Duodenal mucosa (tissue), 2 donors: ENCODE data around the gene DUOX1.

Experiments
- H3K27ac ChIP-seq: one replicate; pipeline ENCODE4 v1.7.0; 2013; ENCODE audit warnings: low read depth, low read length
- H3K27me3 ChIP-seq, 2 donors: one replicate each; pipeline ENCODE4 v1.7.0; 2013; ENCODE audit warnings: low read length in 2 of 2, control low read depth in 1 of 2; ENCODE audit not compliant: insufficient read depth in 2 of 2, control insufficient read depth in 1 of 2
- H3K36me3 ChIP-seq, 2 donors: one replicate each; pipeline ENCODE4 v1.7.0; 2013; ENCODE audit warnings: low read length in 2 of 2, control low read depth in 1 of 2; ENCODE audit not compliant: insufficient read depth in 2 of 2, control insufficient read depth in 1 of 2
- H3K4me1 ChIP-seq, 2 donors: one replicate each; pipeline ENCODE4 v1.7.0; 2013; ENCODE audit warnings: low read length in 2 of 2, control low read depth in 1 of 2; ENCODE audit not compliant: insufficient read depth in 2 of 2, control insufficient read depth in 1 of 2
- H3K4me3 ChIP-seq, 2 donors: one replicate each; pipeline ENCODE4 v1.7.0; 2013; ENCODE audit warnings: low read length in 2 of 2, low read depth in 1 of 2
- H3K9ac ChIP-seq, 2 donors: one replicate each; pipeline ENCODE4 v1.7.0; 2013; ENCODE audit warnings: low read length in 2 of 2, low read depth in 1 of 2
- H3K9me3 ChIP-seq, 2 donors: one replicate each; pipeline ENCODE4 v1.7.0; 2013; ENCODE audit warnings: low read length in 2 of 2, control low read depth in 1 of 2; ENCODE audit not compliant: control insufficient read depth in 1 of 2

The DUOX1 gene

DNA sequence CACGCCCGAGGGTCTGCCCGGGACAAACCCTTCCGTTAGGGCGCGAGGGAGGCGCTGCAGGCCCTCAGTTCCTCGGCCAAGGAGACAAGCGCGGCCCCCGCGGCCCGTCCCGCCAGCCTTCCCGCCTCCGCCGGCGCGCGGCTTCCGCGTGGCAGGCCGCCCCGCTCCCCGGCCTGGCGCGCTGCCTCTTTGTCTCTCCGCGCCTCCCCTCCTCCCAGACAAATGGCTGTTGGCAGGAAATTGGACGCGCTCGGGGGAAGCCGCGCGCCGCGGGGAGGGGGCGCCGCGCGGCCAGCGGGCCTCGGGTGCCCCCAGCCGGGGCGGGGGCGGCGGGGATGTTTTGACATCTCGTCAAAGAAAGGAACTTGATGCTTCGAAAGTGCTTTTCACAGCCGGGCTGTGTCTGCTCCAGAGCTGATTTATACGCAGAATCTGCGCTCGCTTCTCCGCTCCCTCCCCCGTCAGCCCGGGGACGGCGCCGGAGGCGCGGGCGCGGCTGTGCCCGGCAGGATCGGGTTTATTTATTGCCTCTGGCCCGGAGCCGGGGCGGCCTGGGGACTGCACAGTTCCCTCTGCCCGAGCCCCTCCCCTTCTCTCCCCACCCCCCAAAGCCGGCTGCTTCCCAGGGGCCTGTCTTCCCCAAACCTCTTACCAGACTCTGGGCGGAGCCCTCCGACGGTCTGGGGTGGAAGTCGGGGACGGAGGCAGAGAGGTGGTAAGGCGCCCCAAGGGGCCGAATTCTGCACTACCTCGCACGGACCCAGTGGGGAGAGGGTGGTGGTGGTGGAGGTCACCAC is 37.2 kb downstream of the DUOX1 start:
- H3K27ac ChIP-seq = peak overlapping the region; percentile 79
- peak overlapping the region; percentile 60 to 75 for H3K9ac ChIP-seq
- H3K9me3 ChIP-seq = no peaks in the 10 kb centered on the region
- peaks cover 13 to 19% of the 10 kb centered on the region in 2 donors for H3K4me1 ChIP-seq
- peak overlapping the region; percentile 65 to 67 for H3K4me3 ChIP-seq
- H3K36me3 ChIP-seq = peaks cover 0 to 5% of the 10 kb centered on the region in 2 donors
- no peaks in the 10 kb centered on the region for H3K27me3 ChIP-seq

DNA sequence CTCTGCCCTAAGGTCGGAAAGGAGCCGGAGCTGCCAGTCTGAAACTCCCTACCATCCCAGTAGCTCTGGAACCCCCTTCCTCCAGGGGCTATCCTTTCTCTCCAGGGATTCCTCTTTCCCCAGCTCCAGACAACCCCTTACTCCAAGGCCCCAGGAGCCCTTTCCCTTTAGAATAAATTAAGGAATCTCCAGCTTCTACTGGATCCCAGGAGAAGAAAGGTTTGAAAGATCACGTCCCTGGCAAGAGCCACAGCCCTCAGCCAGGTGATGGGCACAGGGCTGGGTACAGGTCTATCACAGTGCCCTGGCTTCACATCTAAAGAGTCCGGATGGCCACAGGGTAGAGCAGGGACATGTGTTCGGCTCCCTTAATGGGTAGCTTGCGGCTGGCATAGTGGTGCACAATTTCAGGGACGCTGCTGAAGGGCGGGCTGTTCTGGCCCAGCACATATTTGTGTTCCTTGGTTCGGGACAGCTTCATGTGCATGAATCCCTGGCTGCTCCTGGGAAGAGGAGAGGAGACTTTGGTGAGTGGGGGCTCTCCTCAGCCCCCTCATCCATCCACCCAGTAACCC is 37.9 kb downstream of the DUOX1 start:
- H3K9ac ChIP-seq = peak overlapping the region; percentile 60 to 75
- peaks cover 11 to 17% of the 10 kb centered on the region in 2 donors for H3K4me1 ChIP-seq
- peak overlapping the region; percentile 79 for H3K27ac ChIP-seq

DNA sequence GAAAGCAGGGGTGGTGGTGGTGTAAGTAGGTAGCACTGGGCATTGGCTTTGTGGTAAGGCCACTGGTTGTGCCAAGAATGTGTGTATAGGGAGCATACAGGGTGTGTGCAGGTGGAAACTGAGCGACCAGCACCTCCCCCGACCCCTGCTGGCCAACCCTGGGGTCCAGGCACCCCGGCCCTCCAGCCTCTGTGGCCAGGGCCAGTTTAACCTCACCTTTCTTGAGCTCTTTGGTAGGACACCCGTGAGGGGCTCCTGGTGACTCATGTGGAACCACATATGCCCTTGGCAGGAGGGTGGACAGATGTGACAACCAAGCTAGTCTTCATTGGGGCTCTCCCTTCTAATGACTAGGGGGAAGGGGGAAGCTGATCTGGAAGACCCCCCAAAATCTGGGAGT is 38.5 kb downstream of the DUOX1 start:
- Histone ChIP-seq H3K4me3 (no peak overlapping the region), H3K9me3 (no peaks in the 10 kb centered on the region), H3K4me1 (peaks cover 9 to 12% of the 10 kb centered on the region in 2 donors), H3K36me3 (peaks cover 0 to 11% of the 10 kb centered on the region in 2 donors), H3K27ac (no peak overlapping the region), H3K9ac (no peak overlapping the region), H3K27me3 (no peaks in the 10 kb centered on the region)

More for the DNA sequence above, 37.9 kb downstream of the DUOX1 start:
- Histone ChIP-seq H3K4me3 (peak overlapping the region; percentile 65 to 67), H3K9me3 (no peaks in the 10 kb centered on the region), H3K27me3 (no peaks in the 10 kb centered on the region), H3K36me3 (peaks cover 0 to 5% of the 10 kb centered on the region in 2 donors)

DNA sequence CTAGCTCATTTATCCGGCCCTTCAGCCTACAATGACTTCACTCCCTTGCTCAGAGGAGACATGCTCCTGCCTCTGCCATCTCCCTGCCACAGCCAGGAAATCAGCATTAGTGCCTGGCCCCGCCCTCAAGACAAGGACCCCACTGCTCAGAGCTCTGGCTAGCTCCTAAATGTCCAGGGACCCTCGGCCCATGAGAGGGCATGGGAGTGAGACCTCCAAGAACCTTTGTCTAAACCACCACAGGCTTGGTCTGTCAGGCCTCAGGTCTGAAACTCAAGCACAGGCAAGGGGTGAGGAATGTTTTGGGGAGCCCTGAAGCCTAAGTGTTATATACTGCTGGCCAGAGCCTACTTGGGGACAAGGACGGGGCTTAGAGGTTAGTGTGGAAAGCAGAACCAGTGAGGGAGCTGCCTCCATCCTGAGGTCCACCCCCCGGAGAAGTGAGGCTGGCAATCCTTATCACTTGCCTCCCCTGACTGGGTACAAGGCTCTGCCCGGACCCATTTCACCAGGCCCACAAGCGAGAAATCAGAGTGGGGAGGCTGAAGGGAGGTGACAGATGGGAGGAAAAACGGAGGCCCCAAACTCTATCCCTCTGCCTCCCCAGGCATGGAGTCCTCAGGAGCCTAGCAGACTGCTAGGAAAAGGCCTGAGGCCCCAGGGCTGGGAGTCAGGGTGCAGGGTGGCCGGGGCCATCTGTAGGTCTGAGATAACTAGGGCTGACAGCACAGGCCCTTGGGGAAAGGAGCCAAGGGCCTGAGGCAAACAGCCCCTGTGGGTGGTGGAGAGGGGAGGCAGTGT is 39.2 kb downstream of the DUOX1 start:
- no peak overlapping the region for H3K27ac ChIP-seq
- H3K36me3 ChIP-seq = peaks cover 0 to 17% of the 10 kb centered on the region in 2 donors
- H3K9ac ChIP-seq = no peak overlapping the region
- no peaks in the 10 kb centered on the region for H3K9me3 ChIP-seq
- no peak overlapping the region for H3K4me3 ChIP-seq
- peaks cover 7 to 9% of the 10 kb centered on the region in 2 donors for H3K4me1 ChIP-seq
- no peaks in the 10 kb centered on the region for H3K27me3 ChIP-seq

GRCh38 chr15:45169608-45170480 is 40.0 kb downstream of the DUOX1 start:
- H3K36me3 ChIP-seq = peaks cover 0 to 19% of the 10 kb centered on the region in 2 donors
- H3K4me3 ChIP-seq = no peak overlapping the region
- H3K27me3 ChIP-seq = no peaks in the 10 kb centered on the region
- H3K9me3 ChIP-seq = no peaks in the 10 kb centered on the region
- no peak overlapping the region for H3K27ac ChIP-seq
- H3K9ac ChIP-seq = no peak overlapping the region
- peaks cover 7 to 9% of the 10 kb centered on the region in 2 donors for H3K4me1 ChIP-seq

DNA sequence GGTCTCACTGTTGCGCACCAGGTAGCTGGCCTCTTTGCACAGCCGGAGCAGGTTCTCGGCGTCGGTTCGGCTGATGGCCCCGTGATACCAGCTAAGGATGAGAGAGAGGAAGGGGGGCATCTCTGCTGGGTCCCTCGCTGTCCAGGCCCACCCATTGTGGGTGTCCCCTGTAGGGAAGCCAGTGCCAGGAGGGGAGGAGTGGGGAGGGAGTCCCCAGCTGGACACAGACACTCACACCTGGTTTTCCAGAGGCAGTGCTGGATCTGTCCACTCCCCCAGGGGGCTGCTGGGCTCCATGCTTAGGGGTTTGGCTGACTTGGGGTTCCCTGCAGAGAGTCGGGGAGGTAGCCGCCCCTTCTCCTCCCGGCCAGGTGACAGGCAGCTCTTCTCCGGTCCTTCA is 42.1 kb downstream of the DUOX1 start:
- Histone ChIP-seq H3K9ac (no peak overlapping the region), H3K27me3 (no peaks in the 10 kb centered on the region), H3K27ac (no peak overlapping the region), H3K4me3 (no peak overlapping the region), H3K9me3 (no peaks in the 10 kb centered on the region), H3K36me3 (peaks cover 0 to 24% of the 10 kb centered on the region in 2 donors), H3K4me1 (peaks cover 0 to 1% of the 10 kb centered on the region in 2 donors)

DNA sequence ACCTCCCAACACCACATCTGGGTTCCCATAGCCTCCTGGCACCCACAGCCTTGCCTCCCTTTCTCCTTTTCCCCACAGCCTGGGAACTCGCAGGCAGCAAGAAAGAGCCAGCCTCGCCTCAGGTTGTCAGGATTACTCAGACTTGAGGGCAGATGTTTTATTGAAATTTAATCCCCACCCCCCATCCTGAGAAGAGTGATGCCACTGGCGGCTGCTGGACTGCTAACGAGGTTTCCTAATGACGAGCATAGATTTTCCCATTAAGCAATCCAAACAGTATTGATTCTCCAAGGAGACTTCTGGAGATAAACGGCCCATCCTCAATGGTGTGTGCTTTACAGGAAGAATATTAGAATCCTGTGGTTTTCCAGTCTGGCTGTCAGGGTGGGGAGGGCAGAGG is 44.3 kb downstream of the DUOX1 start:
- Histone ChIP-seq H3K27ac (no peak overlapping the region), H3K27me3 (no peaks in the 10 kb centered on the region), H3K4me1 (peaks cover 3 to 4% of the 10 kb centered on the region in 2 donors), H3K9ac (no peak overlapping the region), H3K36me3 (peaks cover 0 to 32% of the 10 kb centered on the region in 2 donors), H3K4me3 (no peak overlapping the region), H3K9me3 (no peaks in the 10 kb centered on the region)

GRCh38 chr15:45174577-45174976 is 44.8 kb downstream of the DUOX1 start:
- peaks cover 0 to 32% of the 10 kb centered on the region in 2 donors for H3K36me3 ChIP-seq
- no peaks in the 10 kb centered on the region for H3K9me3 ChIP-seq
- H3K27me3 ChIP-seq = no peaks in the 10 kb centered on the region
- H3K4me3 ChIP-seq = no peak overlapping the region
- peaks cover 7 to 9% of the 10 kb centered on the region in 2 donors for H3K4me1 ChIP-seq
- no peak overlapping the region for H3K27ac ChIP-seq
- no peak overlapping the region for H3K9ac ChIP-seq

- peaks cover 0 to 27% of the 10 kb centered on the region in 2 donors for H3K36me3 ChIP-seq
- H3K9ac ChIP-seq = no peak overlapping the region
- H3K27ac ChIP-seq = no peak overlapping the region
Observed at GRCh38 chr15:45177285-45177684, 47.5 kb downstream of the DUOX1 start.

More at GRCh38 chr15:45177285-45177684, 47.5 kb downstream of the DUOX1 start:
- H3K27me3 ChIP-seq = no peaks in the 10 kb centered on the region
- peaks cover 16 to 18% of the 10 kb centered on the region in 2 donors for H3K4me1 ChIP-seq
- H3K9me3 ChIP-seq = no peaks in the 10 kb centered on the region
- H3K4me3 ChIP-seq = no peak overlapping the region
